ENCODE results near the gene SBF2.

DNA sequence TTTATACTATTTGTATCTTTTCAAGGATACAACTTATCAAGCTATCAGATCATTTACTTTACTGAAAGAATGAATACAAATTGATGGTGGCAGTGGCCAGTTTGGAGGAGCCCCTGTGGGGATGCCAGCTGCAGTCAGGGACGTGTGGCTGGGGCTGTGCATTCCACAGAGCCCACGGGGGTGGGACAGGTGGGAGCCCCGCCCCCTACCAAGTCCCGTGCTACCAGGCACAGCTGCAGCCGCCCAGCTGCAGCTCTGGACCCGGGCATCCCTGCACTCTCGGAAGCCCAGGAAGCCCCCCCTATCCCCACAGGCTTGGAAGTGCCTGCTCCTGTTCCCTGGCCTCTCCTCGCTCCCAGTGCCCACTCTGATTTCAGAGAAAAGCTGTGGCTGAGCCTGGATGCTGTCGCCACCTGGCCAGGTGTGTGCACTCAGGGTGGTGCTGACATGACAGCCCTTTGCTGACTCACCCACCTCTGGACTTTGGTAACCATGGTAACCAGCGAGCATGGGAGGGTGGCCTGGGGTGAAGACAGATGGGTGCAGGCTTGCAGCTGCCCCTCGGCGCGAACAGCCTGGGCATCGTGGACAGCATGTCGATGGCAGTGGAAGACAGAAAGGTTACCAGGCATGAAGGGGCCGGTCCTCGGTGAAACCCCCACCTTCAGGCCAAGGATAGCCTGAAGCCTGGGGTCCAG is 138.1 kb downstream of the SBF2 start:
- TF ChIP-seq ZNF253 (CRISPR knock-in tag; IDR thresholded peaks at IDR 0.05; ENCODE audit: borderline replicate concordance): no peak
- no peak for TF ChIP-seq POLR2A (IDR thresholded peaks at IDR 0.05; ENCODE audit: insufficient read depth in 1 of 2, low read depth in 2 of 2, low read length in 2 of 2)
- no peak for TF ChIP-seq JUNB (CRISPR knock-in tag; IDR thresholded peaks at IDR 0.05; ENCODE audit: borderline replicate concordance)
- TF ChIP-seq CBX5 (CRISPR knock-in tag; IDR thresholded peaks at IDR 0.05; ENCODE audit: borderline replicate concordance): no peak
- no peak for TF ChIP-seq ZSCAN31 (CRISPR knock-in tag; IDR thresholded peaks at IDR 0.05; ENCODE audit: low read depth)
- TF ChIP-seq ZNF207 (IDR thresholded peaks at IDR 0.05; ENCODE audit: borderline replicate concordance): no peak
- TF ChIP-seq ZNF530 (CRISPR knock-in tag; IDR thresholded peaks at IDR 0.05; ENCODE audit: low read depth): no peak
- no peak for TF ChIP-seq ZNF563 (CRISPR knock-in tag; IDR thresholded peaks at IDR 0.05)
- TF ChIP-seq ELF4 (CRISPR knock-in tag; IDR thresholded peaks at IDR 0.05; ENCODE audit: borderline replicate concordance): no peak
- TF ChIP-seq GTF2F1 (IDR thresholded peaks at IDR 0.05; ENCODE audit: low read length): no peak
- no peak for TF ChIP-seq ZFP41 (CRISPR knock-in tag; IDR thresholded peaks at IDR 0.05; ENCODE audit: borderline replicate concordance)
- no peak for TF ChIP-seq ZNF782 (CRISPR knock-in tag; IDR thresholded peaks at IDR 0.05; ENCODE audit: borderline replicate concordance)
- TF ChIP-seq MXI1 (IDR thresholded peaks at IDR 0.05; ENCODE audit: borderline replicate concordance, low read depth, low read length): no peak
